ENCODE measurements around the gene ELF1.

GRCh38 chr13:40961826-40962225 is 57.3 kb downstream of the ELF1 start:
- TF ChIP-seq CTCF (IDR thresholded peaks at IDR 0.05) (no peak), POLR2AphosphoS5 (IDR thresholded peaks at IDR 0.05) (no peak), POLR2A (IDR thresholded peaks at IDR 0.05) (no peak)
